IMR-90 (cell line): ENCODE measurements around the gene SLC9A1. TPM values are rescaled to one million over a fixed set of nuclear protein-coding genes. Genes with fewer than 3 reads are reported as not detected.

ENCODE experiments used
- ATAC-seq: fragments of 200-7000 bp; cut with Tn5 transposase; 2 replicates; pipeline ENCODE4 v1.9.1; 2020; ENCODE audit warnings: low read depth, mild to moderate bottlenecking, moderate library complexity
- BruUV-seq: library from RNA; stranded (reverse); fragments of 400-500 nt; replicated peaks from 2 replicates; lab custom pipeline; 2021; lab: Mats Ljungman, UMichigan
- CTCF ChIA-PET: fragments of 300-600 bp; formaldehyde crosslinking; extraction: SDS; loops from one replicate; lab custom pipeline; 2021; ENCODE audit warnings: antibody characterized with exemption; lab: Yijun Ruan, JAX
- POLR2A ChIA-PET: fragments of 300-600 bp; sonication (Branson Sonifier 250); formaldehyde crosslinking; loops from one replicate; lab custom pipeline; 2022; ENCODE audit warnings: antibody characterized with exemption; ENCODE audit not compliant: unreplicated experiment; lab: Charles Lee
- DNase-seq: peaks from one replicate; pipeline ENCODE4 v3.0.0; 2013
- H2AFZ ChIP-seq: replicated peaks from 2 replicates; pipeline ENCODE3; 2013; ENCODE audit warnings: low read length, mild to moderate bottlenecking; ENCODE audit not compliant: poor library complexity
- H2AK5ac ChIP-seq: 2 replicates; pipeline ENCODE4 v1.6.1; 2013; ENCODE audit warnings: low read depth, low read length, inconsistent platforms
- H2AK9ac ChIP-seq: replicated peaks from 2 replicates; pipeline ENCODE3; 2013; ENCODE audit warnings: mild to moderate bottlenecking, low read depth, low read length, moderate library complexity; ENCODE audit not compliant: poor library complexity
- H2BK120ac ChIP-seq: 2 replicates; pipeline ENCODE4 v1.6.1; 2013; ENCODE audit warnings: low read depth, low read length, inconsistent platforms
- H2BK15ac ChIP-seq: 3 replicates; pipeline ENCODE4 v1.6.1; 2013; ENCODE audit warnings: low read depth, low read length, inconsistent platforms
- H2BK20ac ChIP-seq: 2 replicates; pipeline ENCODE4 v1.6.1; 2013; ENCODE audit warnings: low read depth, mild to moderate bottlenecking, inconsistent platforms, low read length, moderate library complexity
- H2BK5ac ChIP-seq: 2 replicates; pipeline ENCODE4 v1.6.1; 2013; ENCODE audit warnings: mild to moderate bottlenecking, low read depth, low read length, inconsistent platforms; ENCODE audit not compliant: poor library complexity, severe bottlenecking
- H3K14ac ChIP-seq: replicated peaks from 2 replicates; pipeline ENCODE4 v1.6.1; 2013; ENCODE audit warnings: low read depth, low read length, inconsistent platforms
- H3K18ac ChIP-seq: 2 replicates; pipeline ENCODE4 v1.6.1; 2013; ENCODE audit warnings: low read depth, low read length, control low read depth
- H3K23ac ChIP-seq: 2 replicates; pipeline ENCODE4 v1.6.1; 2013; ENCODE audit warnings: low read depth, low read length, inconsistent platforms
- H3K27ac ChIP-seq: 2 replicates; pipeline ENCODE4 v1.5.1; 2013; ENCODE audit warnings: mild to moderate bottlenecking, control low read depth, low read length; ENCODE audit not compliant: insufficient read depth
- H3K27me3 ChIP-seq: 2 replicates; pipeline ENCODE4 v1.6.1; 2013; ENCODE audit warnings: low read length; ENCODE audit not compliant: control insufficient read depth, insufficient read depth
- H3K36me3 ChIP-seq: 2 replicates; pipeline ENCODE4 v1.6.1; 2013; ENCODE audit warnings: low read length, mixed read lengths; ENCODE audit not compliant: control insufficient read depth, insufficient read depth
- H3K4ac ChIP-seq: 2 replicates; pipeline ENCODE4 v1.6.1; 2013; ENCODE audit warnings: low read depth, low read length, inconsistent platforms
- H3K4me1 ChIP-seq: 2 replicates; pipeline ENCODE4 v1.6.1; 2013; ENCODE audit warnings: low read length, mixed read lengths; ENCODE audit not compliant: control insufficient read depth, insufficient read depth
- H3K4me2 ChIP-seq: 2 replicates; pipeline ENCODE4 v1.6.1; 2013; ENCODE audit warnings: low read depth, mild to moderate bottlenecking, control low read depth, low read length, moderate library complexity
- H3K4me3 ChIP-seq: 2 replicates; pipeline ENCODE4 v1.5.1; 2013; ENCODE audit warnings: low read depth, mild to moderate bottlenecking, control low read depth, low read length, moderate library complexity; ENCODE audit not compliant: insufficient read depth
- H3K56ac ChIP-seq: 2 replicates; pipeline ENCODE4 v1.6.1; 2013; ENCODE audit warnings: low read length, inconsistent platforms; ENCODE audit not compliant: insufficient read depth; ENCODE audit errors: extremely low read depth
- H3K79me1 ChIP-seq, 2 experiments: 2 replicates each; pipeline ENCODE4 v1.6.1; 2013; ENCODE audit warnings: low read length in 2 of 2, inconsistent platforms in 1 of 2, low read depth in 1 of 2
- H3K9ac ChIP-seq: 2 replicates; pipeline ENCODE4 v1.6.1; 2013; ENCODE audit warnings: low read depth, low read length, control low read depth
- H3K9me1 ChIP-seq: 2 replicates; pipeline ENCODE4 v1.6.1; 2013; ENCODE audit warnings: low read length, inconsistent platforms; ENCODE audit not compliant: insufficient read depth
- H3K9me3 ChIP-seq: 2 replicates; pipeline ENCODE4 v1.6.1; 2013; ENCODE audit warnings: low read length; ENCODE audit not compliant: control insufficient read depth, insufficient read depth
- H4K20me1 ChIP-seq: 2 replicates; pipeline ENCODE4 v1.6.1; 2013; ENCODE audit warnings: low read length, inconsistent platforms; ENCODE audit not compliant: insufficient read depth
- H4K5ac ChIP-seq: 2 replicates; pipeline ENCODE4 v1.6.1; 2013; ENCODE audit warnings: mild to moderate bottlenecking, low read depth, low read length, control low read depth
- H4K8ac ChIP-seq, 2 experiments: 2 replicates each; pipeline ENCODE4 v1.6.1; 2013; ENCODE audit warnings: low read depth in 2 of 2, low read length in 2 of 2, control low read depth in 1 of 2, inconsistent platforms in 1 of 2
- H4K91ac ChIP-seq: 2 replicates; pipeline ENCODE4 v1.6.1; 2013; ENCODE audit warnings: low read depth, low read length, inconsistent platforms; ENCODE audit not compliant: insufficient read depth
- BHLHE40 ChIP-seq: fragments of 150-350 bp; IDR thresholded peaks from 2 replicates; pipeline ENCODE4 v1.6.1; 2016; ENCODE audit warnings: mild to moderate bottlenecking, low read depth, low read length
- CEBPB ChIP-seq: IDR thresholded peaks from 2 replicates; pipeline ENCODE4 v1.6.1; 2012; ENCODE audit warnings: low read depth, low read length, improper control_type of control experiment
- CHD1 ChIP-seq: IDR thresholded peaks from 2 replicates; pipeline ENCODE4 v1.6.1; 2012; ENCODE audit warnings: low read depth, low read length, improper control_type of control experiment
- FOS ChIP-seq: fragments of 150-350 bp; IDR thresholded peaks from 2 replicates; pipeline ENCODE4 v1.6.1; 2016; ENCODE audit warnings: low read depth, low read length
- MAFK ChIP-seq: IDR thresholded peaks from 2 replicates; pipeline ENCODE4 v1.6.1; 2012; ENCODE audit warnings: low read depth, low read length, improper control_type of control experiment
- MAZ ChIP-seq: IDR thresholded peaks from 2 replicates; pipeline ENCODE4 v1.6.1; 2012; ENCODE audit warnings: low read depth, mild to moderate bottlenecking, low read length, improper control_type of control experiment, moderate library complexity, borderline replicate concordance
- MXI1 ChIP-seq: IDR thresholded peaks from 2 replicates; pipeline ENCODE4 v1.6.1; 2012; ENCODE audit warnings: low read depth, mild to moderate bottlenecking, low read length, moderate library complexity, borderline replicate concordance
- NFE2L2 ChIP-seq: fragments of 150-350 bp; IDR thresholded peaks from 2 replicates; pipeline ENCODE4 v1.6.1; 2016; ENCODE audit warnings: low read depth, mild to moderate bottlenecking, low read length
- POLR2A ChIP-seq: IDR thresholded peaks from 2 replicates; pipeline ENCODE4 v1.6.1; 2012; ENCODE audit warnings: mild to moderate bottlenecking, low read depth, low read length
- RAD21 ChIP-seq: IDR thresholded peaks from 2 replicates; pipeline ENCODE4 v1.6.1; 2012; ENCODE audit warnings: low read length, improper control_type of control experiment
- RCOR1 ChIP-seq: IDR thresholded peaks from 2 replicates; pipeline ENCODE4 v1.6.1; 2012; ENCODE audit warnings: mild to moderate bottlenecking, low read length, improper control_type of control experiment; ENCODE audit not compliant: insufficient replicate concordance
- RFX5 ChIP-seq: IDR thresholded peaks from 2 replicates; pipeline ENCODE4 v1.8.0; 2012; ENCODE audit warnings: low read depth, mild to moderate bottlenecking, low read length, moderate library complexity
- SMC3 ChIP-seq: fragments of 150-350 bp; IDR thresholded peaks from 2 replicates; pipeline ENCODE4 v1.6.1; 2016; ENCODE audit warnings: low read depth, mild to moderate bottlenecking, antibody characterized with exemption, low read length, moderate library complexity
- WGBS, 2 experiments: methylation state at CpG; one replicate each; pipeline versions ENCODE4 v1.1.5 to v1.1.7; 2013; ENCODE audit warnings: missing lambda C conversion rate in 2 of 2; ENCODE audit not compliant: insufficient read length in 1 of 2; ENCODE audit errors: extremely low coverage in 2 of 2; 5-methylcytosine and 5-hydroxymethylcytosine counted together
- dilution Hi-C: fragments of 300-500 bp; cut with HindIII; formaldehyde crosslinking; loops from one replicate; pipeline ENCODE4 v1.14.3; 2018; ENCODE audit warnings: low sequenced_read_pairs; ENCODE audit not compliant: unreplicated experiment
- in situ Hi-C: fragments of 300-500 bp; cut with MboI; formaldehyde crosslinking; loops from 3 replicates; pipeline ENCODE4 v1.14.3; 2019; ENCODE audit warnings: low sequenced_read_pairs, inconsistent platforms, mixed read lengths
- intact Hi-C: fragments of 100-400 bp; cut with micrococcal nuclease; formaldehyde crosslinking; loops from 2 replicates; pipeline ENCODE4 v1.10.0; 2022
- polyA plus RNA-seq, 3 experiments: library from polyadenylated mRNA; depleted of rRNA; stranded (reverse); fragments of >200 nt; gene quantifications; 2 replicates each; pipeline ENCODE4 v1.2.3, GENCODE V29; 2012; ENCODE audit warnings: low replicate concordance in 1 of 3
- total RNA-seq: library from RNA; depleted of rRNA; stranded (reverse); fragments of >200 nt; gene quantifications from 2 replicates; pipeline ENCODE4 v1.2.3, GENCODE V29; 2012
- TF ChIP-seq, protein P1 (sequence below): fragments of 150-350 bp; IDR thresholded peaks from 2 replicates; pipeline ENCODE4 v1.6.1; 2017; ENCODE audit warnings: mild to moderate bottlenecking, antibody characterized with exemption, low read length, low read depth
- TF ChIP-seq, protein P2 (sequence below): fragments of 150-350 bp; IDR thresholded peaks from 2 replicates; pipeline ENCODE4 v1.6.1; 2016; ENCODE audit warnings: low read depth, mild to moderate bottlenecking, low read length, moderate library complexity, borderline replicate concordance
- TF ChIP-seq, protein P3 (sequence below): conservative IDR thresholded peaks from 2 replicates; pipeline ENCODE4 v1.5.1; 2012; ENCODE audit warnings: mild to moderate bottlenecking, low read depth, low read length, improper control_type of control experiment

Gene SLC9A1
- total and polyA plus RNA-seq, 2 of the 4 experiments (the other 2 are of a cell fraction): 2.0 to 21.2 TPM

DNA sequence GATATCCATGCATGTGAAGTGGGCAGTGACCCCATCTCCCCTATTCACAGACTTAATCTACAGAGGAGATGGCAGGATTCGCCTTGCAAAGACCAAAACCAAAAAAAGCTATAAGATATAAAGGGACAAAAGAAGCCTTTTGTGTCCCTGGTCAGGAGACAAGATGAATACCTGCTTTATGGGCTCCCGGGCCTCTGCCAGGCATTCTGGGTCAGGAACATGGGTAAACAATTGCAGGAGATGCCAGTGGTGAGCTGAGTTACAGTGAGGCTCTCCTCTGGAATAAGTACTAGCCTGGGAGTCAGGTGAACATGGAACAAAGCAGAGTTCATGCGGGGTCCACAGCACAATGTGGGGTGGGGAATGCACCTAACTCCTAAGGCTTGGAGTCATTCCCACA is 4.7 kb downstream of the SLC9A1 start:
- ChIA-PET CTCF (no interaction called here), POLR2A (interaction anchor here (0.5 kb wide), 1 partner anchor 13 kb away, joined by 8 read pairs; no protein-coding TSS in a partner anchor)
- no peak overlapping the region for H3K4ac ChIP-seq
- DNase-seq (no peak), ATAC-seq (no peak)
- no peak overlapping the region for H4K91ac ChIP-seq
- peaks cover 36% of the 10 kb centered on the region for H3K4me1 ChIP-seq
- H2AK9ac ChIP-seq: no peak overlapping the region
- no peak overlapping the region for H2BK120ac ChIP-seq
- H2AFZ ChIP-seq: no peak overlapping the region
- no peak overlapping the region for H2BK5ac ChIP-seq
- H2BK20ac ChIP-seq: no peak overlapping the region
- in situ Hi-C loops (loop anchor here (5.0 kb wide), 1 partner anchor 33 kb away; no protein-coding TSS in a partner anchor), dilution Hi-C loops (no loop called here), intact Hi-C loops (no loop called here)
- H4K5ac ChIP-seq: no peak overlapping the region
- no peaks in the 10 kb centered on the region for H3K36me3 ChIP-seq
- H2AK5ac ChIP-seq: no peak overlapping the region
- H3K9me1 ChIP-seq: peaks cover 26% of the 10 kb centered on the region
- no peak overlapping the region for H3K27ac ChIP-seq
- no peaks in the 10 kb centered on the region for H3K27me3 ChIP-seq
- H4K20me1 ChIP-seq: peaks cover 32% of the 10 kb centered on the region
- no peak overlapping the region for H3K14ac ChIP-seq
- no peak overlapping the region for H3K56ac ChIP-seq
- no peak overlapping the region for H3K9ac ChIP-seq
- WGBS, 2 experiments: 83% methylated on average over 1 of the region's 3 CpGs; no CpG with 5 or more reads in 1 of the 2 experiments
- H3K79me1 ChIP-seq: peaks cover 28 to 87% of the 10 kb centered on the region in 2 experiments
- no peak overlapping the region for H3K4me3 ChIP-seq
- BruUV-seq: no TSS peak
- no peaks in the 10 kb centered on the region for H3K9me3 ChIP-seq
- H3K23ac ChIP-seq: no peak overlapping the region
- no peak overlapping the region for H3K18ac ChIP-seq
- H3K4me2 ChIP-seq: no peak overlapping the region
- TF ChIP-seq FOS (no peak), CEBPB (no peak), SMC3 (no peak), RFX5 (no peak), RCOR1 (no peak), MXI1 (no peak), MAZ (no peak), BHLHE40 (no peak), RAD21 (no peak), NFE2L2 (no peak), CHD1 (no peak), MAFK (no peak), POLR2A (no peak)
- TF ChIP-seq, protein P1, sequence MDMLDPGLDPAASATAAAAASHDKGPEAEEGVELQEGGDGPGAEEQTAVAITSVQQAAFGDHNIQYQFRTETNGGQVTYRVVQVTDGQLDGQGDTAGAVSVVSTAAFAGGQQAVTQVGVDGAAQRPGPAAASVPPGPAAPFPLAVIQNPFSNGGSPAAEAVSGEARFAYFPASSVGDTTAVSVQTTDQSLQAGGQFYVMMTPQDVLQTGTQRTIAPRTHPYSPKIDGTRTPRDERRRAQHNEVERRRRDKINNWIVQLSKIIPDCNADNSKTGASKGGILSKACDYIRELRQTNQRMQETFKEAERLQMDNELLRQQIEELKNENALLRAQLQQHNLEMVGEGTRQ: no peak
- TF ChIP-seq, protein P2, sequence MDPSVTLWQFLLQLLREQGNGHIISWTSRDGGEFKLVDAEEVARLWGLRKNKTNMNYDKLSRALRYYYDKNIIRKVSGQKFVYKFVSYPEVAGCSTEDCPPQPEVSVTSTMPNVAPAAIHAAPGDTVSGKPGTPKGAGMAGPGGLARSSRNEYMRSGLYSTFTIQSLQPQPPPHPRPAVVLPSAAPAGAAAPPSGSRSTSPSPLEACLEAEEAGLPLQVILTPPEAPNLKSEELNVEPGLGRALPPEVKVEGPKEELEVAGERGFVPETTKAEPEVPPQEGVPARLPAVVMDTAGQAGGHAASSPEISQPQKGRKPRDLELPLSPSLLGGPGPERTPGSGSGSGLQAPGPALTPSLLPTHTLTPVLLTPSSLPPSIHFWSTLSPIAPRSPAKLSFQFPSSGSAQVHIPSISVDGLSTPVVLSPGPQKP: no peak
- TF ChIP-seq, protein P3, sequence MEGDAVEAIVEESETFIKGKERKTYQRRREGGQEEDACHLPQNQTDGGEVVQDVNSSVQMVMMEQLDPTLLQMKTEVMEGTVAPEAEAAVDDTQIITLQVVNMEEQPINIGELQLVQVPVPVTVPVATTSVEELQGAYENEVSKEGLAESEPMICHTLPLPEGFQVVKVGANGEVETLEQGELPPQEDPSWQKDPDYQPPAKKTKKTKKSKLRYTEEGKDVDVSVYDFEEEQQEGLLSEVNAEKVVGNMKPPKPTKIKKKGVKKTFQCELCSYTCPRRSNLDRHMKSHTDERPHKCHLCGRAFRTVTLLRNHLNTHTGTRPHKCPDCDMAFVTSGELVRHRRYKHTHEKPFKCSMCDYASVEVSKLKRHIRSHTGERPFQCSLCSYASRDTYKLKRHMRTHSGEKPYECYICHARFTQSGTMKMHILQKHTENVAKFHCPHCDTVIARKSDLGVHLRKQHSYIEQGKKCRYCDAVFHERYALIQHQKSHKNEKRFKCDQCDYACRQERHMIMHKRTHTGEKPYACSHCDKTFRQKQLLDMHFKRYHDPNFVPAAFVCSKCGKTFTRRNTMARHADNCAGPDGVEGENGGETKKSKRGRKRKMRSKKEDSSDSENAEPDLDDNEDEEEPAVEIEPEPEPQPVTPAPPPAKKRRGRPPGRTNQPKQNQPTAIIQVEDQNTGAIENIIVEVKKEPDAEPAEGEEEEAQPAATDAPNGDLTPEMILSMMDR: no peak
- H4K8ac ChIP-seq: no peak overlapping the region
- no peak overlapping the region for H2BK15ac ChIP-seq
